ENCODE data around the gene PHF21A.
"Not testable (repeated sequence)": the region's sequence is repeated elsewhere in the genome, so short reads cannot be mapped to it uniquely, and the experiment has no call there.

Gene PHF21A

DNA sequence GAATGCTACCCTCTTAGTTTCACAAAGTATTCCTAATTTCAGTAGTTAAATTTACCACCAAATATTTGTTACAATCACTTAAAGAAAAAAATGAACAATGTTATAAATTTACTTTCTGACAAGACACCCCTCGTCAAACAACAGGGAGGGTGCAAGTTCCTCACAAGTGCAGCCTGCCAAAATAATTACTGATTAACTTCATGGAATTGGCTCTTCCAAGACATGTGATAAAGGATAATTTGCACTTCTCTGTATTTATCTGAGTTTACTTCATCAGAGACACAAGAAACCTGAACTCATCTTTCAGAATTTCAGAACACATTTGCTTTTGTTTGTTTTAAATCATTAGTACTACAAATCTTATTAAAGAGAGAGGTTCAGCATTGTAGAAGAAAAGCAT lies 132.3 kb downstream of the PHF21A start:
- Histone ChIP-seq H3K27ac (ENCODE audit: low read depth, low read length) (no peak overlapping the region), H3K79me2 (ENCODE audit: control insufficient read depth, insufficient read depth, low read length, unreplicated experiment) (peaks cover 3% of the 10 kb centered on the region), H2AFZ (ENCODE audit: low read length, unreplicated experiment) (no peak overlapping the region), H3K4me3 (ENCODE audit: low read depth, low read length) (no peak overlapping the region), H3K4me1 (ENCODE audit: control insufficient read depth, insufficient read depth, low read length, unreplicated experiment) (peaks cover 7% of the 10 kb centered on the region), H3K27me3 (ENCODE audit: insufficient read depth, low read length) (no peaks in the 10 kb centered on the region), H3K36me3 (ENCODE audit: insufficient read depth, low read length) (no peaks in the 10 kb centered on the region)

DNA sequence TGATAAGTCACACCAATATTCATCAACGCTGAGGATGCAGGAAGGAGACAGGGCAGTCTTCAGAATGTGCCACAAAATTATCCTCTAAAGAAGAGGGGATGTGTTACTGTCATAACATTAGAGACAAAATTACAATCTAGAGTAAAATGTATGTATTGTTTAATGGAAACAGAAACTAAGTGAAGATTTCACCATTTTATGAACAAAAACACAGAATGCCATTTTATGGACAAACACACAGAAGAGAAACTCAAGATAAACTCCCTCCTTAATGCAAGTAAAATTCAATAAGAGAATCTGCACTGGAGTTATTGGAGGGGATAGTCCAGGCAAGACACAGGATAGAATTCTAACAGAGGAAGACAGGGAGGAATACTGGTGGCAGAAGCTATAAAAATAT lies 136.0 kb downstream of the PHF21A start:
- H2AFZ ChIP-seq (ENCODE audit: low read length, unreplicated experiment): no peak overlapping the region
- peaks cover 12% of the 10 kb centered on the region for H3K4me1 ChIP-seq (ENCODE audit: control insufficient read depth, insufficient read depth, low read length, unreplicated experiment)
- no peaks in the 10 kb centered on the region for H3K27me3 ChIP-seq (ENCODE audit: insufficient read depth, low read length)
- no peak overlapping the region for H3K4me3 ChIP-seq (ENCODE audit: low read depth, low read length)
- H3K27ac ChIP-seq (ENCODE audit: low read depth, low read length): no peak overlapping the region
- no peaks in the 10 kb centered on the region for H3K79me2 ChIP-seq (ENCODE audit: control insufficient read depth, insufficient read depth, low read length, unreplicated experiment)
- no peaks in the 10 kb centered on the region for H3K36me3 ChIP-seq (ENCODE audit: insufficient read depth, low read length)

DNA sequence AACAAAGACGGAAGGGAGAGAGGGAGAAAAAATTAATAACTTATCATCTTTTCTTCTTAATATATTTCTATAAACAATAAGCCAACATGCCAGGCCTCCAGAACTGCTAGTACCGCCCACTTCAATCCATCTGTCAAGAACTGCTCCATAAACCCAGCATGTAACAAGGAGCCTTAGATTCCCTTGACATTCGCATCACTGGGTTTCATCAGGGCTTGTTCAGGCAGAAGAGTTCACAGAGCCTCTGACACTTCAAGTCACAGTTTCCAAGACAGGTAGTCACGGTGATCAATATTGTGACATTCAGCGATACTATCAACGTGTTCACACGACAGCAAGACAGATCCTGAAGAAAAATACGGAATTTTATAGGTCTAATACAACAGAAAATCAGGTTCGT lies 137.1 kb downstream of the PHF21A start:
- no peaks in the 10 kb centered on the region for H3K27me3 ChIP-seq (ENCODE audit: insufficient read depth, low read length)

DNA sequence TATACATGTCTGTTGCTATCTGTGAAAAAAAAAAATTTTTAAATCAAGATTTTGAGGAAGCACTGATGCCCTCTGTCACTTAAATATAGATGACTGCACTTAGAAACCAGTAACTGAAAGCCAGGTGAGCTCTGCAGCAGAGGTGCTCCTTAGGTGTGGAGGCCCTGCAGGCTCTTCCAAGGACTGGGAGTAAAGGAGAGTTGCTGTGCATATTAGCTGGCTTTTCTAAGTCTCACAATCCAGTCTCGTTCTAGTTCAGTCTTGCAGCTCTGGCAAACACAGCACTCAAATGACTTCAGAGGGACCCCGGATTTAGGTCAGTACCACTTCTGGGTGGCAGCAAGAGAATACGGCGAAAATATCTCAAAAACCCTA lies 137.8 kb downstream of the PHF21A start:
- Histone ChIP-seq H3K27me3 (ENCODE audit: insufficient read depth, low read length) (no peaks in the 10 kb centered on the region), H3K4me3 (ENCODE audit: low read depth, low read length) (no peak overlapping the region), H3K36me3 (ENCODE audit: insufficient read depth, low read length) (peaks cover 7% of the 10 kb centered on the region; the same call in 1 of the 2 replicates), H2AFZ (ENCODE audit: low read length, unreplicated experiment) (no peak overlapping the region), H3K79me2 (ENCODE audit: control insufficient read depth, insufficient read depth, low read length, unreplicated experiment) (no peaks in the 10 kb centered on the region), H3K4me1 (ENCODE audit: control insufficient read depth, insufficient read depth, low read length, unreplicated experiment) (peaks cover 12% of the 10 kb centered on the region), H3K27ac (ENCODE audit: low read depth, low read length) (no peak overlapping the region)

More for the DNA sequence above, 137.1 kb downstream of the PHF21A start:
- peaks cover 12% of the 10 kb centered on the region for H3K4me1 ChIP-seq (ENCODE audit: control insufficient read depth, insufficient read depth, low read length, unreplicated experiment)
- H3K27ac ChIP-seq (ENCODE audit: low read depth, low read length): no peak overlapping the region
- no peak overlapping the region for H3K4me3 ChIP-seq (ENCODE audit: low read depth, low read length)
- H3K79me2 ChIP-seq (ENCODE audit: control insufficient read depth, insufficient read depth, low read length, unreplicated experiment): no peaks in the 10 kb centered on the region
- peaks cover 5% of the 10 kb centered on the region; the same call in 1 of the 2 replicates for H3K36me3 ChIP-seq (ENCODE audit: insufficient read depth, low read length)
- H2AFZ ChIP-seq (ENCODE audit: low read length, unreplicated experiment): no peak overlapping the region

DNA sequence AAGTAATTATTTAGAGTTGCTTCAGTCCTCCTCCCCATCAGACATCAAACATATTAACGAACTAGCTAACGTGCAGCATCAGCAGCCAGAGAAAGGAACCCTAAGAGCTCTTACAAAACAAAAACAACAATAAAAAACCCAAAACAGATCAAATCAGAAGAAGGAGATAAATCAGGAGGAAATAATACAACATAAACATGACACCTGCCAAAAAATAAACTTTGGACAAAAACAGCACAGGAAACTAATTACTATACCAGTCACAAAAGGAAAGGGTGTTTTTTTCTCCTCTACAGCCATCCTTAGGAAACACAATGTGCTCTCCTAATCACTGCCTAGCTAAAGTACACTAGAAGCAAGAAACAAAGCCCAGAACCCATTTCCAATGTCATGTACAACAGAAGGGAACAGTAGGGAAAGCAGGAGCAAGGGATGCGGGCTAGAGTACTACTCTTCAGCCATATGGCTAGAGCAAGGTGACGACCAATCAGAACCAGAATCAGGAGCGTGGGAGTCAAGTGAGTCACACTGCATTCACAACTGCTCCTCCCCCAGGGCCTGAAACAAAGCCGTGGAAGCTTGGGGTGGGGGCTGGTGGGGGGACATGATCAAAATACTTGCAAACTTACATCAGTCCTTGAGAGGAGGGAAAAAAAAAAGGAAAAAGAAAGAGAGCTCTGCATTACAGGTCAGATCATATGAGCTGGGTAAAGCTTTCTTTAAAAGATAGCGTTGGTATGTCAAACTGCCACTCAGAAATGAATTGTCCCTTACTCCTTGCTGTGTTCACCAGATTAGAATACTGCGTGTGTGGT lies 138.4 kb downstream of the PHF21A start:
- Histone ChIP-seq H2AFZ (ENCODE audit: low read length, unreplicated experiment) (no peak overlapping the region), H3K27me3 (ENCODE audit: insufficient read depth, low read length) (no peaks in the 10 kb centered on the region), H3K36me3 (ENCODE audit: insufficient read depth, low read length) (peaks cover 8% of the 10 kb centered on the region; the same call in 1 of the 2 replicates), H3K4me3 (ENCODE audit: low read depth, low read length) (no peak overlapping the region), H3K79me2 (ENCODE audit: control insufficient read depth, insufficient read depth, low read length, unreplicated experiment) (no peaks in the 10 kb centered on the region), H3K4me1 (ENCODE audit: control insufficient read depth, insufficient read depth, low read length, unreplicated experiment) (peaks cover 12% of the 10 kb centered on the region), H3K27ac (ENCODE audit: low read depth, low read length) (no peak overlapping the region)

- not testable (repeated sequence) for H3K79me2 ChIP-seq (ENCODE audit: control insufficient read depth, insufficient read depth, low read length, unreplicated experiment); H3K4me3 ChIP-seq (ENCODE audit: low read depth, low read length); H3K36me3 ChIP-seq (ENCODE audit: insufficient read depth, low read length); H2AFZ ChIP-seq (ENCODE audit: low read length, unreplicated experiment); H3K27ac ChIP-seq (ENCODE audit: low read depth, low read length); H3K27me3 ChIP-seq (ENCODE audit: insufficient read depth, low read length)
- H3K4me1 ChIP-seq (ENCODE audit: control insufficient read depth, insufficient read depth, low read length, unreplicated experiment): peaks cover 12% of the 10 kb centered on the region
Measured at GRCh38 chr11:45981826-45982225, 139.4 kb downstream of the PHF21A start.

GRCh38 chr11:45974806-45975205 lies 146.4 kb downstream of the PHF21A start:
- Histone ChIP-seq H3K36me3 (ENCODE audit: insufficient read depth, low read length) (peaks cover 21% of the 10 kb centered on the region; the same call in 1 of the 2 replicates), H3K4me1 (ENCODE audit: control insufficient read depth, insufficient read depth, low read length, unreplicated experiment) (no peaks in the 10 kb centered on the region)

GRCh38 chr11:45973601-45974000 lies 147.7 kb downstream of the PHF21A start:
- no peaks in the 10 kb centered on the region for H3K4me1 ChIP-seq (ENCODE audit: control insufficient read depth, insufficient read depth, low read length, unreplicated experiment)
- H3K79me2 ChIP-seq (ENCODE audit: control insufficient read depth, insufficient read depth, low read length, unreplicated experiment): no peaks in the 10 kb centered on the region
- peaks cover 18% of the 10 kb centered on the region; the same call in 1 of the 2 replicates for H3K36me3 ChIP-seq (ENCODE audit: insufficient read depth, low read length)
- no peak overlapping the region for H3K4me3 ChIP-seq (ENCODE audit: low read depth, low read length)
- H3K27ac ChIP-seq (ENCODE audit: low read depth, low read length): no peak overlapping the region
- no peaks in the 10 kb centered on the region for H3K27me3 ChIP-seq (ENCODE audit: insufficient read depth, low read length)
- no peak overlapping the region for H2AFZ ChIP-seq (ENCODE audit: low read length, unreplicated experiment)

More at GRCh38 chr11:45974806-45975205, 146.4 kb downstream of the PHF21A start:
- Histone ChIP-seq H3K27me3 (ENCODE audit: insufficient read depth, low read length) (no peaks in the 10 kb centered on the region), H3K79me2 (ENCODE audit: control insufficient read depth, insufficient read depth, low read length, unreplicated experiment) (no peaks in the 10 kb centered on the region), H2AFZ (ENCODE audit: low read length, unreplicated experiment) (no peak overlapping the region), H3K27ac (ENCODE audit: low read depth, low read length) (no peak overlapping the region), H3K4me3 (ENCODE audit: low read depth, low read length) (no peak overlapping the region)

- no peak overlapping the region for H3K27ac ChIP-seq (ENCODE audit: low read depth, low read length)
- no peaks in the 10 kb centered on the region for H3K79me2 ChIP-seq (ENCODE audit: control insufficient read depth, insufficient read depth, low read length, unreplicated experiment)
- H3K27me3 ChIP-seq (ENCODE audit: insufficient read depth, low read length): no peaks in the 10 kb centered on the region
- peaks cover 22% of the 10 kb centered on the region for H3K36me3 ChIP-seq (ENCODE audit: insufficient read depth, low read length)
- peaks cover 6% of the 10 kb centered on the region for H3K4me1 ChIP-seq (ENCODE audit: control insufficient read depth, insufficient read depth, low read length, unreplicated experiment)
- H2AFZ ChIP-seq (ENCODE audit: low read length, unreplicated experiment): no peak overlapping the region
- H3K4me3 ChIP-seq (ENCODE audit: low read depth, low read length): no peak overlapping the region
Measured at GRCh38 chr11:45968901-45969300, 152.4 kb downstream of the PHF21A start.

GRCh38 chr11:45967506-45967905 lies 153.7 kb downstream of the PHF21A start:
- Histone ChIP-seq H2AFZ (ENCODE audit: low read length, unreplicated experiment) (no peak overlapping the region), H3K27ac (ENCODE audit: low read depth, low read length) (no peak overlapping the region), H3K4me3 (ENCODE audit: low read depth, low read length) (no peak overlapping the region), H3K4me1 (ENCODE audit: control insufficient read depth, insufficient read depth, low read length, unreplicated experiment) (peaks cover 6% of the 10 kb centered on the region), H3K79me2 (ENCODE audit: control insufficient read depth, insufficient read depth, low read length, unreplicated experiment) (no peaks in the 10 kb centered on the region), H3K36me3 (ENCODE audit: insufficient read depth, low read length) (peaks cover 22% of the 10 kb centered on the region), H3K27me3 (ENCODE audit: insufficient read depth, low read length) (no peaks in the 10 kb centered on the region)

DNA sequence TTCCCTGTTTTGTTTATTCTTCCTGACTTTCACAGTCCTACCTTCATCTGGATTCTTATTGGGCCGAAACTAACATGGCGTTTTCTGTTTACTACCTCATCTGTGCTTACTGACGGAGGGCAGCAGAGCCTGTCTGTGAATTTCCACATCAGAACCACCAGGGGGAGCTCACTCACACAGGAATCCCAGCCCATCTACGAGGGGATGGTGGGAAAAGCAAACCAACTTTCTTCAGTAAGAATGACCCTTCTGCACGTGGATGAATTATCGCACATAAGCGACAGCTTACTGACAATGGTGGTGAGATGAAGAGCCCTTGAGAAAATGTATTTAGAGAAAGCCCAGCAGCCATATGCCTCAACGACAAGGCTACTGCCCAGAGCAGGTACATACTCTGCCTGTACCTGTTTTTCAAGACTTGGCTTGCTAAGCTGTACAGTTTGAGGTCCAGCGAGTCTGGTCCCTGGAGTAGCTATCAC lies 156.3 kb downstream of the PHF21A start:
- H3K27me3 ChIP-seq (ENCODE audit: insufficient read depth, low read length): no peaks in the 10 kb centered on the region
- no peak overlapping the region for H3K27ac ChIP-seq (ENCODE audit: low read depth, low read length)
- H2AFZ ChIP-seq (ENCODE audit: low read length, unreplicated experiment): peak overlapping the region; percentile 9
- H3K4me3 ChIP-seq (ENCODE audit: low read depth, low read length): no peak overlapping the region
- H3K79me2 ChIP-seq (ENCODE audit: control insufficient read depth, insufficient read depth, low read length, unreplicated experiment): no peaks in the 10 kb centered on the region
- H3K36me3 ChIP-seq (ENCODE audit: insufficient read depth, low read length): peaks cover 18% of the 10 kb centered on the region
- peaks cover 6% of the 10 kb centered on the region for H3K4me1 ChIP-seq (ENCODE audit: control insufficient read depth, insufficient read depth, low read length, unreplicated experiment)

All from ACC112 (cell line).